Measurements from ENCODE around the gene ZNF407.

The ZNF407 gene

DNA sequence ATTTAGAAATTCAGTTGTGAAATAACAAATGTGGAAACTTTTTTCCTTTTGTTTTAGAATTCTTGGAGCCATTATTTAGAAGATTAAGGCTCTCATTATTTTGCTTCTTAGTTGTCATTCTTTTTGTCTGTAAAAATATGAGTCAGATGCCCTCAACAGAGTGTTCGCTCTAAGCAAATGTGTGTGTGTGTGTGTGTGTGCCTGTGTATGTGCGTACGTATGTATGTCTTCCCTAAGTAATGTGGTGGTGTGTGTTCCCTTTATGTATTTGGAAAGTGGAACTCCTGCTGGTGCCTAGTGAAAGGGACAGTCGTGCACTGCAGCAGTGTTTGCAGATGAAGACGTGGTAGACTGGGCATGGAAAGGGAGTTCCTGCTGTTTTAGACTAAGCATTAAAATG lies 27.5 kb downstream of the ZNF407 start:
- no peak for DNase-seq (ENCODE audit: low read depth in 2 of 2, low spot score in 1 of 2)

DNA sequence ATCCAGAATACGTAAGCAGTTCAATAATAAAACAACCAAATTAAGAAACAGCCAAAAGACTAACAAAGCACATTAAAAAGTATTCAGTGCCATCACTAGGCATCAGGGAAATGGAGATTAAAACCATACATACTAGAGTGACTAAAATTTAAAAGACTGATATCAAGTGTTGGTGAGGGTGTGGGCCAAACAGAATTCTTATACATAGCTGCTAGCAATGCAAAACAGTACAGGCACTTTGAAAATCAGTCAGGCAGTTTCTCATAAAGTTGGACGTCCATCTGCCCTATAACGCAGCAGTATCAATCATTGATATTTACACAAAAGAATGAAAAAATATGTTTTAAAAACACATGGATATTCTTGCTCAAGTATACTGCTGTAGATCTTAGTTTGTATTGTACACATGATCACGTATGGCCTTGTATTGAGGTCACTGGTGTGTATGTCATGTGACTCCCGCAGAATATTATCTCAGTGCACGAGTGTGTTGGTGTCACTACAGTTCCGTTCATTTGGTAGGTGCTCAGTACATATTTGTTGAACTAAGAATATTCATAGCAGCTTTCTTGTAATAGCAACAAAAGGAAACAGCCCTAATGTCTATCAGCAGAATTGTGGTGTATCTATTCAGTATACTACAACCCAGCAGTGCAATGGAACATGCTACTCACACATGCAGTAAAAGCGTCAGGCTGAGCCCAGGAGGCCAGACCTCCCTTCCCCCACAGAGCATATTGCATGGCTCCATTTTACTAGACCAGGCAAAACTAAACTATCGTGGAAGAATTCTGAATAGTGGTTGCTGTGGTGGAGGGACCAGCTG lies 28.6 kb downstream of the ZNF407 start:
- DNase-seq (ENCODE audit: low read depth in 2 of 2, low spot score in 1 of 2): no peak

DNA sequence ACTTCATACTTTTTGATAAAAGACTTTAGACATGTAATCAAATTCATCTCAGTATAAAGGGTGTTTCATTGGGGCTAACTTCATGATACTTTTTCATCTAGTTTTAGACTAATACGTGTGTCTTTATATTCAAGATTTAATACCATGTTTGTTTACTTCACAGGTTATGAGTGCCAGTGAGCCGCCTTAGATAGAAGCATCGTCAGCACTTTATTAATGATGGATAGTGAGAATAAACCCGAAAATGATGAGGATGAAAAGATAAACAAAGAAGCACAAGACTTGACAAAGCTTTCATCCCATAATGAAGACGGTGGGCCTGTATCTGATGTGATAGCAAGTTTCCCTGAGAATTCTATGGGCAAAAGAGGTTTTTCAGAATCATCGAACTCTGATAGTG lies 33.1 kb downstream of the ZNF407 start:
- no peak for DNase-seq (ENCODE audit: low read depth in 2 of 2, low spot score in 1 of 2)

DNA sequence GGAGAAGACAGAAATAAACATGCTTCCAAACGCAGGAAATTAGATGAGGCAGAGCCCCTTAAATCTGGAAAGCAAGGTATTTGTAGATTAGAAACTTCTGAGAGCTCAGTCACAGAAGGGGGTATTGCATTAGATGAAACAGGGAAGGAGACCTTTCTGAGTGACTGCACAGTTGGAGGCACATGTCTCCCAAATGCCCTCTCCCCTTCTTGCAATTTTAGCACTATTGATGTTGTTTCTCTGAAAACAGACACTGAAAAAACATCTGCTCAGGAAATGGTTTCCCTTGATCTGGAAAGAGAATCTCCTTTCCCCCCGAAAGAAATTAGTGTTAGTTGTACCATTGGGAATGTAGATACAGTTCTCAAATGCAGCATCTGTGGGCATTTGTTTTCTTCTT lies 33.5 kb downstream of the ZNF407 start:
- no peak for DNase-seq (ENCODE audit: low read depth in 2 of 2, low spot score in 1 of 2)

DNA sequence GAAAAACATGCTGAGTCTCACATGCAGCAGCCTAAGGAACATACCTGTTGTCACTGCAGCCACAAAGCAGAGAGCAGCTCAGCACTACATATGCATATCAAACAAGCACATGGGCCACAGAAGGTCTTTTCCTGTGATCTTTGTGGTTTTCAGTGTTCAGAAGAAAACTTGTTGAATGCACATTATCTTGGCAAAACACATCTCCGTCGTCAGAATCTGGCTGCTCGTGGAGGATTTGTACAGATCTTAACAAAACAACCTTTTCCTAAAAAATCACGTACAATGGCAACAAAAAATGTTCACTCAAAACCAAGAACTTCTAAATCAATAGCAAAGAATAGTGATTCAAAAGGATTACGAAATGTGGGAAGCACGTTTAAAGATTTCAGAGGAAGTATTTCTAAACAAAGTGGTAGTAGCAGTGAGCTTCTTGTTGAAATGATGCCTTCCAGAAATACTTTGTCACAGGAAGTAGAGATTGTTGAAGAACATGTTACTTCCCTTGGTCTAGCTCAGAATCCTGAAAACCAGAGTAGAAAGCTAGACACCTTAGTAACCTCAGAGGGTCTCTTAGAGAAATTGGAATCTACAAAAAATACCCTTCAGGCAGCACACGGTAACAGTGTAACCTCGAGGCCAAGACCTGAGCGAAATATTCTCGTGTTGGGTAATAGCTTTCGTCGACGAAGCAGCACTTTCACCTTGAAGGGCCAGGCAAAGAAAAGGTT lies 34.1 kb downstream of the ZNF407 start:
- no peak for DNase-seq (ENCODE audit: low read depth in 2 of 2, low spot score in 1 of 2)

DNA sequence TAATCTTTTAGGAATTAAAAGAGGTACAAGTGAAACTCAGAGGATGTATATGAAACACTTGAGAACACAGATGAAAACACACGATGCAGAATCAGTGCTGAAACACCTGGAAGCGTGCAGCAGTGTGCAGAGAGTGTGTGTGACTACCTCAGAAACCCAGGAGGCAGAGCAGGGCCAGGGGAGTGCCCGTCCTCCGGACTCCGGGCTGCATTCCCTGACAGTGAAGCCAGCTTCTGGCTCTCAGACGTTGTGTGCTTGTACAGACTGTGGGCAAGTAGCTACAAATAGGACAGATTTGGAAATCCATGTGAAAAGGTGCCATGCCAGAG lies 34.6 kb downstream of the ZNF407 start:
- no peak for DNase-seq (ENCODE audit: low read depth in 2 of 2, low spot score in 1 of 2)

DNA sequence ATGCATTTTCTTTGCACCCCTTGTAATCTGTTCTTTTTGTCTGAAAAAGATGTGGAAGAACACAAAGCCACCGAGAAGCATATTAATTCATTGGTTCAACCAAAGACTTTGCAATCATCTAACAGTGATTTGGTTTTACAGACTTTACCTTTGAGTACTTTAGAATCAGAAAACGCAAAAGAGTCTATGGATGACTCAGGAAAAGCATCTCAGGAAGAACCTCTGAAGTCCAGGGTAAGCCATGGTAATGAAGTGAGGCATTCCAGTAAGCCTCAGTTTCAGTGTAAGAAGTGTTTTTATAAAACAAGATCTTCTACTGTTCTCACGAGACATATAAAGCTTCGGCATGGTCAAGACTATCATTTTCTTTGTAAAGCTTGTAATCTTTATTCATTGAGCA lies 35.2 kb downstream of the ZNF407 start:
- no peak for DNase-seq (ENCODE audit: low read depth in 2 of 2, low spot score in 1 of 2)

DNA sequence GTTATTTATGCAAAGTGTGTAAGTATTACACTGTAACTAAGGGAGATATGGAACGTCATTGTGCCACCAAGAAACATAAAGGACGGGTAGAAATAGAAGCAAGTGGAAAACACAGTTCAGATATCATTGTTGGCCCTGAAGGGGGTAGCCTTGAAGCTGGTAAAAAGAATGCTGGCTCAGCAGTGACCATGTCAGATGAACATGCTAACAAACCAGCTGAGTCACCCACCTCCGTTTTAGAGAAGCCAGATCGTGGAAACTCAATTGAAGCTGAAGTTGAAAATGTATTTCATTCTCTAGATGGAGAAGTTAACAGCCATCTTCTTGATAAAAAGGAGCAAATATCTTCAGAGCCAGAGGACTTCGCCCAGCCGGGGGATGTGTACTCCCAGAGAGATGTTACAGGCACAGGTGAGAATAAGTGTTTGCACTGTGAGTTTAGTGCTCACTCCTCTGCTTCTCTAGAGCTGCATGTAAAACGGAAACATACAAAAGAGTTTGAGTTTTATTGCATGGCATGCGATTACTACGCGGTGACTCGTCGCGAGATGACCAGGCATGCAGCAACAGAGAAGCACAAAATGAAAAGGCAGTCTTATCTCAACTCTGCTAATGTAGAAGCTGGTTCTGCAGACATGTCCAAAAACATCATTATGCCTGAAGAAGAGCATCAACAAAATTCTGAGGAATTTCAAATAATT lies 36.1 kb downstream of the ZNF407 start:
- no peak for DNase-seq (ENCODE audit: low read depth in 2 of 2, low spot score in 1 of 2)

DNA sequence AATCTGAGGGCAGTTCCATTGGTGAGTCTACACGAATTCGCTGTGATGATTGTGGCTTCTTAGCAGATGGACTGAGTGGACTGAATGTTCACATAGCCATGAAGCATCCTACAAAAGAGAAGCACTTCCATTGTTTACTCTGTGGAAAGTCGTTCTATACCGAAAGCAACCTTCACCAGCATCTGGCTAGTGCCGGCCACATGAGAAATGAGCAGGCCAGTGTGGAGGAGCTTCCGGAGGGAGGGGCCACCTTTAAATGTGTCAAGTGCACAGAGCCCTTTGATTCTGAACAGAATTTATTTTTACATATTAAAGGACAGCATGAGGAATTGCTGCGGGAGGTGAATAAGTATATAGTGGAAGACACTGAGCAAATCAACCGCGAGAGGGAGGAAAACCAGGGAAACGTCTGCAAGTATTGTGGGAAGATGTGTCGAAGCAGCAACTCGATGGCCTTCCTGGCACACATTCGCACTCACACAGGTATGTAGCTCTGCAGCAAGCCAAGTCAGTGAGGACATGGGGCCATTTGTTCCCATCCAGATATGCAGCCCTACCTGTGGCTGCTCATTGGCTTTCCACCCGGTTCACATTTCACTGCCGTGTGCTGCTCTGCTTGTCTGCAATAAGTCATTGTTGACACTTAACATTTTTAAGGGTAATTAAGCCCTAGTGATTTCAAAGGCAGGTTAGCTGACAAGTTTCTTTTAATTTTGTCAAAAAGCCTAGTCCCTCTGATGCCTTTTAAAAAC lies 37.7 kb downstream of the ZNF407 start:
- DNase-seq (ENCODE audit: low read depth in 2 of 2, low spot score in 1 of 2): no peak

DNA sequence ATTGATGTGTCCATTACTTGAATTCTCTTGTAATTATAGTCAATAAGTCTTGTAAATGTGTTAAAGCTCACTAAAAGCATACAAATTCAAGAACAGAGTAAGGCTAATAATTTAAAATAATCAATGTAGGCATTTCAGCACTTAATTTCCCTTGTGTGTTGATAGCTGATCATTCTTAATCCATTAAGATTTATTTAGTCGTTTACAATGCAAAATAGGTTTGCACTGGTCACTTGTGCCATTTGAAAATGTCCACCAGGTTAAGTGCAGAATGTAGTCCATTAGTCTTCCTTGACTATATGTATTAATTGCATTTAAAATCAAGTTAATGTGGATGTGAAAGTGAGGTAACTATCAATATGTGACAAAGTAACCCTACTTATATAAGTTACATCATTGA lies 39.4 kb downstream of the ZNF407 start:
- DNase-seq (ENCODE audit: low read depth in 2 of 2, low spot score in 1 of 2): no peak

DNA sequence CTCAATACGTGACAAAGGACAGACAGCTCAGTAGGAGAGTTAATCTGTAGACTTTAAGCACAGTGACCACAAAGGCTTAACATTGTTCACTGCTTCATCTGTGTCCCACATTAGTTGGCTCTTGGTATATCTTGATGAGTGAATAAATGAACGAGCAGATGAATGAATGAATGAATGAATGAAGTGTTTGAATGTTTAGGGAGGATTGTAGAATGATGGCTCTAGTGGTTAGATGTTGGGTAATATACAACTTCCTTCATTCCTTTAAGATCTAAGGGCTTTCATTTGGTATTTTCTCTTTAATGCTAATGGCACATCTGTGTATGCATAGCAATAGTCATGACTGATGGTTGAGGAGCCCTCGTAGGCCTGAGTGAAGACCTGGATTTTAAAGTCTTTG lies 40.5 kb downstream of the ZNF407 start:
- DNase-seq (ENCODE audit: low read depth in 2 of 2, low spot score in 1 of 2): no peak

DNA sequence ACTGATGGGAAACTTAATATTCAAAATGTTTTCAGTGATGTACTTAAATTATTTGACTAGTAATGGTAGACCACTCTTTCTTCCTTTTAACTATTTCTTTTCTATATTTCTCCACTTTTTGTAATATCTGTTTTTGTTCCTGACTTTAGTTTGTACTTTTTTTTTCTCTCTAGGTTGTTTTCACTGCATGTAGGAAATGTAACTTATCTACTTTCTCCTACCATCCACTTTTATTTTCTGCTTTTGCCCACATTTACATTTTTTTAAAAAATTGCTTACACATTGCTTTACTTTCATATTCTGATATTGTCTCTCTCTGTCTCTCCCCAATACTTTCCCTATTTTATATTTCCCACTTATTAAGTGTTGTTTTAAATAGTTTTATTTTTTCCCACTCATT lies 47.0 kb downstream of the ZNF407 start:
- no peak for DNase-seq (ENCODE audit: low read depth in 2 of 2, low spot score in 1 of 2)

DNA sequence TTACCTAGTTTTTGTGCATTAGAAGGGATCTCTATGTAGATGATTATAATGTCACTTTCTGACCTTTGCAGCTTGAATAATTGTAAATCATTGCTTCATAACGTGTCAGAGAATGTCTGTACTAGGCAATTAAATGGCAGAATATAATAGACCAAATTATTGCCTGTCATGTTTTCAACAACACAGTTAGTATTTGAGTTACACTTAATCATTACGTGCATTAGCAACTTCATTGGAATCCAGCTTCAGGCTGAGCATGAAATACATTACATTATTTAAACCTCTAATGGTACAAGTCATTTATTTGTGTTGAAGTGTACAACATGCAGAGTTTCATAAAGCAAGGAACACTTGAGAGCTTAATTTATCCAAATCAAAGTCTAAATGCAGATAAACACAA lies 48.0 kb downstream of the ZNF407 start:
- no peak for DNase-seq (ENCODE audit: low read depth in 2 of 2, low spot score in 1 of 2)

DNA sequence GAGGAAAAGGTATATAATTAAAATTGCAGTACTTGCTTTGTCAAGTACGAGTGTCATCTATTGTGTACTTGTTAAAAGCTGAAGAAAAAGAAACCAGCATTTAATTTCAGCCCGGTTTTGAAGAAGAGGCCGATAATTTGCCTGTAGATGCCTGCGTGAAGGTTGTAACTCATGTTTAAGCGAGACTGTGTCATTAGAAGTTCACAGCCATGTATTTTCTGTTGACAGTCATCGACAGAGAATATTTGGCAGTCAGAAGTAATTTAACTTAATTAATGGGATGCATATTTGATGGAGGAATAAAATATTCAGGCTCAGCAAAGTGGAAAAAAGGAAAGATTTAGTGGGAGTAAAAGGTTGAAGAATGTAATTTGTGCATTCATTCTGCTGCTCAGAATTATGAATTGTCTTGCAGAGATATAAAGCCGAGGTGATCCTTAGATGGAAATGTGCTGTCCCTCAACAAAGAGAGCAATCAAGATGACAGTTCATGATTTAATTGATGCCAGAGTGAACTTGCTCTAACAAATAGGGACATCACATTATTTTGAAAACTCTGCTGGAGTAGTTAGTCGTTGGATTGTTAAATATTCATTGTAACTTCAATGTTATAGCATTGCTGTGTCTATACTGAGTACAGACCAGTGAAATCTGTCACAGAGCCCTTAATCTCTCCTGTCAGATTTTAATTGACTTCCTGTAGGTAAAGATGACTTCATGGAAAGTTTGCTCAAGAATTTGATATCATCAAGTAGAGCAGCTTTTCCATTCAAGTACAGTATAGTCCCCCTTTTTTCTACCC lies 53.9 kb downstream of the ZNF407 start:
- DNase-seq (ENCODE audit: low read depth in 2 of 2, low spot score in 1 of 2): no peak

DNA sequence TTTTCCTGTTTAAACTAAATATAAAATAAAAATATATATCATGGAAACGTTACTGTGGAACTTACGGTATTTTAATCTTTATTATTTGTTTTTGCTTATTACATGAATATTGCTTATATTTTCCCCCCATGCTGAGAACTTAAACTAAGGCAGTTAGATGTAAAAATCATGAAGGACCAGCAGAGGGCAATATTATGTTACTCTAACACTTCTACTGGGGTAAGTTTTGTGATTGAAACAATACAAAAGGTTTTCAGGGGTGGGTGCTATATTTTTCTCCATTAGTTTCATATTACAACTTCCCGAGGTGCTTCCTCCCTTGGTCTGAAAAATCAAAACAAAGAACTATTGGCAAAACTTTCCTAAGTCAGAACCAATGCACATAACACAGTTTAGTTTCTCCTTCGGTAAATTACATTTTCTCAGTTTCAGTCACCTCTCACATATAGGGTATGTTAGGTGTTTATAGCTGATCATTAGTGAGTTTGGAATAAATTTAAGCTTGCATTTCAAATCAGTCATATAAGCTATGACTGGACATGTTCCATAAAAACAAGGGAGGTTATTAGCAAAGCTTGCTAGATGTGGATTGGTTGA lies 54.8 kb downstream of the ZNF407 start:
- no peak for DNase-seq (ENCODE audit: low read depth in 2 of 2, low spot score in 1 of 2)

DNA sequence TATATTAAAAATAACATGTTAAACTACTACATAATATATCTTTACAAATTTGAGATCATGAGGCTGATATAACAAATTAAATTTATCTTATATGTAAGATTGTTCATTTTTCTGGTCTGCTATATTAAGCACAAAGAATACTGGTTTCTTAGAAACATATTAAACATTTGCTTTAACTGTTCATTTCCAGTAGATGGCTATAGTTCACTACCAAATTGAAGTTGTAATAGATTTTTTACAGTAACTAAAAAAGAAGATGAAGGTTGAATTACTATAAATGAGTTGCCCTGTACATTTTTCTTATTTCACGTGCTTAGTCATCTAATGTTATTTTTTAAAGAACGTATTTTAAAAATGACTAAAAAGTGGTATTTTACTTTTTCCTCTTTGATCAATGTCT lies 57.0 kb downstream of the ZNF407 start:
- no peak for DNase-seq (ENCODE audit: low read depth in 2 of 2, low spot score in 1 of 2)

DNA sequence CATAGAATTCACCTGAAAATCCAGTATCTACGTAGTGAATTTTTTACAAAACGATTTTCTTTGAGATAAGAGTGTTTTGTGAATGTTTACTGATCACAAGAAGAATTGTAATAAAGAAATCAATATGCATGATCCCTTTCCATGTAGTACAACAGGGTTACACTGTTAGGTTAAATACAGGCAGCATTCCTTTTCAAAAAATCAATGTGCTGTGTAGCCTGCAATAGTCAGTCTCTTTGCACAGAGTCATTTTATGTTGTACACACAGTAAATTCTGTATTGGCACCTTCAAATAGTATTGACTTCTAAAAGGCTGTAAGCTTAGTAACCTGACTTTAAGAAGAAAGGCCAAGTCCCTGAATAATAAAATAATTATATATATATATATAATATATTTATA lies 63.3 kb downstream of the ZNF407 start:
- no peak for DNase-seq (ENCODE audit: low read depth in 2 of 2, low spot score in 1 of 2)

DNA sequence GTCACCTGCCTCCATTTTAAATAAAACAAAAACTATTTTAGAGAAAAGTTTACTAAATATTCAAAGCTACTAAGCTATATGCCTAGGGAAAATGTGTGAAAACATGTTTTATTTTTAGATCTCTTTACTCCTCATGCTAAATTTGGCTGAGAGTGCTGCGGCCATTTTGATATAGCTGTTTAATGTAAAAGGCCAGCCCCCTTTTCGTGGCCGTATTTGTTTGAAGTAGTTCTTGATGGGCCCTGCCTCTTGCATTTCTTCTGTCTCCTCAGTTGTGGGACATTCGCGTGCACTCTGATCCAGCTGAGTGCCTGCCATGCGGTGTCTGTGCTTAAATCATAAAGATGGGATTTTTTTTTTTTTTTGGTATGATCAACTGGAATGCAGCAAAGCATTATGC lies 64.0 kb downstream of the ZNF407 start:
- DNase-seq (ENCODE audit: low read depth in 2 of 2, low spot score in 1 of 2): no peak

DNA sequence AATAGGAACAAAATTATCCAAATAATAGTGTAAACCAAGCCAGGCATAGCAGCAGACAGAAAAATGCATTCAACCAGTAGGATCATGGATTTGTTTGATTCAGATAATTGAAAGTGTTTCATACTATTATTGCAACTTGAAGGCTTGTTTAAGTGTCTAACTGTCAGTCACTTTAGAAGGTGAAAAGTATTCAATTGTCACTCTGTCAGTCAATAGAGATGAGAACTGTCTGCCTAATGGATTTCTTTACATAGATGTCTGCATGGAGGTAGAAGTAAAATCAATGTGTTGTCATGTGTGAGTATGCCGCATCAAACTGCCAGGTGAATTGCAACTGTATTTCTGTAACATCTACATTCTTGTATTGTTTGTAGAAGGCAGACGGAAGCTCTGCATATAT lies 65.0 kb downstream of the ZNF407 start:
- DNase-seq (ENCODE audit: low read depth in 2 of 2, low spot score in 1 of 2): no peak

DNA sequence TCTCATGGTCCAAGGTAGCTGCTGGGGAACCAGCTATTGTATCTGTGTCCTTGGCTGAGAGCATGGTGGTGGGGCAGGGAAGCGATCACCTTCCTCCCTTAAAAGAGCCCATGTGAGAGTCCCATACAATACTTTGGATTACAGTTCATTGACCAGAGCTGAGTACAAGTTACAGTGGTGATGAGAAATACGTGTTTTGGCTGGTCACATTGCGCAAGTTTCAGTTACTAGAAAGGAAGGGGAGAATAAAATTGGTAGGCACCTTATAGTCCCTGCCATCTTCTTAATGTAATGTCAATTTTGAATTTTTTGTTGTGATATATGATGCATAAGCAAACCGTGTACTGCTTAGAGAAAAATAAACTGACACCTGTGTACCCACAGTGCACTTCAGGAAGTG lies 67.7 kb downstream of the ZNF407 start:
- DNase-seq (ENCODE audit: low read depth in 2 of 2, low spot score in 1 of 2): no peak

Data from stimulated activated CD8-positive, alpha-beta memory T cell treated with anti-CD3 and anti-CD28 coated beads, Interleukin-4, amount 100 ng/mL, for 1 hour (primary cell).